Heart left ventricle (tissue), 13 donors: Measurements from ENCODE around the gene NELFCD.

ENCODE experiments used
- CTCF ChIP-seq, 12 donors: fragments of 200-600 bp; sonication (generic) in 4 of 12; IDR thresholded peaks; one replicate each; pipeline versions ENCODE4 v1.5.0 to v1.8.0; 2018 to 2022; ENCODE audit warnings: antibody characterized with exemption in 12 of 12, mild to moderate bottlenecking in 5 of 12
- POLR2A ChIP-seq, 2 donors: fragments of 450-650 bp; IDR thresholded peaks; one replicate each; pipeline ENCODE4 v1.6.1; 2017; ENCODE audit warnings: antibody characterized with exemption in 2 of 2, mild to moderate bottlenecking in 2 of 2, moderate library complexity in 2 of 2
- donor health status: ischemic (EF 13 %, LVEDD 7.1; RV severe dilation, severe dysfunction).
- donor health status: DM: no; HTN: yes; CAD: no.
- donor health status: DM: no; HTN: no; CAD: no.
- donor health status: ischemic (EF 25% LVEDD 6.9; RV normal size, moderate dysfunction).
- donor health status: ischemic (EF 25% LVEDD 5.7; RV mildly dilated, moderate dysfunction).
- donor health status: ischemic (EF 35%, LVEDD 5.7; RV mildly dilated, moderate dysfunction).
- donor health status: nonischemic (EF 11% LVEDD 7.7; RV severe dilation, severe dysfunction).
- donor health status: DM: yes; HTN: yes; CAD: no.
- donor health status: PGD.
- donor health status: ischemic (EF 29% LVEDD 5.4; RV normal size, mild dysfunction).
- donor health status: nonischemic (EF 23%, LVEDD 6.1; RV moderate dilation, normal function).

GRCh38 chr20:59035381-59035780 is 54.3 kb downstream of the NELFCD start:
- TF ChIP-seq POLR2A (IDR thresholded peaks at IDR 0.05) = no peak
- no peak for TF ChIP-seq CTCF (IDR thresholded peaks at IDR 0.05)
